KMS-11 (cell line): ENCODE data around the gene TFRC.

Experiments used
- H2AFZ ChIP-seq: fragments of 200-600 bp; sonication (generic); 2 replicates; pipeline ENCODE4 v1.6.1; 2016; ENCODE audit warnings: antibody characterized with exemption, mixed run types, low read depth
- H3K27ac ChIP-seq: fragments of 200-600 bp; sonication (generic); 2 replicates; pipeline ENCODE4 v1.6.1; 2016; ENCODE audit warnings: mild to moderate bottlenecking, mixed run types
- H3K27me3 ChIP-seq: fragments of 200-600 bp; sonication (generic); 2 replicates; pipeline ENCODE4 v1.6.1; 2017; ENCODE audit warnings: mild to moderate bottlenecking, low read depth, mixed run types, moderate library complexity; ENCODE audit not compliant: insufficient read depth
- H3K36me3 ChIP-seq: fragments of 200-600 bp; sonication (generic); 2 replicates; pipeline ENCODE4 v1.6.1; 2017; ENCODE audit warnings: mild to moderate bottlenecking, mixed run types; ENCODE audit not compliant: insufficient read depth
- H3K4me1 ChIP-seq: fragments of 200-600 bp; sonication (generic); 2 replicates; pipeline ENCODE4 v1.6.1; 2016; ENCODE audit warnings: mild to moderate bottlenecking, low read depth, mixed run types; ENCODE audit not compliant: poor library complexity, severe bottlenecking
- H3K4me2 ChIP-seq: fragments of 200-600 bp; sonication (generic); 2 replicates; pipeline ENCODE4 v1.7.0; 2016; ENCODE audit warnings: mild to moderate bottlenecking, mixed run types
- H3K4me3 ChIP-seq: fragments of 200-600 bp; sonication (generic); IDR thresholded peaks from 2 replicates; pipeline ENCODE4 v1.6.1; 2017; ENCODE audit warnings: low read depth, low read length, mixed read lengths; ENCODE audit not compliant: insufficient read depth
- H3K79me2 ChIP-seq: fragments of 200-600 bp; sonication (generic); 2 replicates; pipeline ENCODE4 v1.6.1; 2016; ENCODE audit warnings: low read depth, mixed run types; ENCODE audit not compliant: insufficient read depth
- H3K9ac ChIP-seq: fragments of 200-600 bp; sonication (generic); 2 replicates; pipeline ENCODE4 v1.6.1; 2016; ENCODE audit warnings: mild to moderate bottlenecking, mixed run types
- H4K20me1 ChIP-seq: fragments of 200-600 bp; sonication (generic); 2 replicates; pipeline ENCODE4 v1.6.1; 2016; ENCODE audit warnings: mild to moderate bottlenecking, mixed run types; ENCODE audit not compliant: insufficient read depth
- CTCF ChIP-seq: fragments of 200-600 bp; sonication (generic); conservative IDR thresholded peaks from 2 replicates; pipeline ENCODE4 v1.6.1; 2017; ENCODE audit warnings: low read depth, mild to moderate bottlenecking, antibody characterized with exemption, low read length, moderate library complexity, mixed read lengths

Gene TFRC

GRCh38 chr3:196081834-196082618 lies at the start of gene TFRC:
TSS of gene TFRC (minus strand) at chr3:196082090. CDS start at chr3:196077099, 4,991 bp downstream.
- H3K27me3 ChIP-seq: no peaks in the 10 kb centered on the region
- H3K27ac ChIP-seq: peak within 1 kb of the TSS; percentile 91
- TF ChIP-seq CTCF: no peak
- H4K20me1 ChIP-seq: peaks cover 34% of the 10 kb centered on the region
- peaks cover 49% of the 10 kb centered on the region for H3K79me2 ChIP-seq
- peak within 1 kb of the TSS; percentile 52 for H3K4me3 ChIP-seq
- H3K4me2 ChIP-seq: peak within 1 kb of the TSS; percentile 82
- peaks cover 5% of the 10 kb centered on the region; the same call in 1 of the 2 replicates for H3K36me3 ChIP-seq
- H3K4me1 ChIP-seq: peaks cover 64% of the 10 kb centered on the region
- peak within 1 kb of the TSS; percentile 91 for H2AFZ ChIP-seq
- H3K9ac ChIP-seq: peak within 1 kb of the TSS; percentile 97

- Histone ChIP-seq H3K27ac (no peak overlapping the region), H3K79me2 (no peaks in the 10 kb centered on the region), H3K4me2 (no peak overlapping the region), H3K4me3 (no peak overlapping the region), H3K4me1 (no peaks in the 10 kb centered on the region), H4K20me1 (no peaks in the 10 kb centered on the region), H3K27me3 (no peaks in the 10 kb centered on the region), H2AFZ (no peak overlapping the region), H3K36me3 (no peaks in the 10 kb centered on the region), H3K9ac (no peak overlapping the region)
- TF ChIP-seq CTCF: no peak
Observed at GRCh38 chr3:196128172-196128843, 46.4 kb upstream of the TFRC start.

- H3K4me1 ChIP-seq: no peaks in the 10 kb centered on the region
- no peak overlapping the region for H3K4me2 ChIP-seq
- no peak overlapping the region for H3K4me3 ChIP-seq
- H3K36me3 ChIP-seq: no peaks in the 10 kb centered on the region
- H3K27me3 ChIP-seq: no peaks in the 10 kb centered on the region
- no peak overlapping the region for H3K9ac ChIP-seq
- H2AFZ ChIP-seq: no peak overlapping the region
- no peak for TF ChIP-seq CTCF
- no peaks in the 10 kb centered on the region for H3K79me2 ChIP-seq
- H4K20me1 ChIP-seq: no peaks in the 10 kb centered on the region
- H3K27ac ChIP-seq: no peak overlapping the region
Observed at GRCh38 chr3:196127308-196128040, 45.6 kb upstream of the TFRC start.

GRCh38 chr3:196124608-196125007 lies 42.7 kb upstream of the TFRC start:
- H2AFZ ChIP-seq: no peak overlapping the region
- no peak overlapping the region for H3K27ac ChIP-seq
- H3K9ac ChIP-seq: no peak overlapping the region
- no peaks in the 10 kb centered on the region for H3K36me3 ChIP-seq
- H3K4me2 ChIP-seq: no peak overlapping the region
- no peaks in the 10 kb centered on the region for H4K20me1 ChIP-seq
- no peaks in the 10 kb centered on the region for H3K79me2 ChIP-seq
- TF ChIP-seq CTCF: no peak
- H3K27me3 ChIP-seq: no peaks in the 10 kb centered on the region
- no peak overlapping the region for H3K4me3 ChIP-seq
- no peaks in the 10 kb centered on the region for H3K4me1 ChIP-seq
